Stimulated activated CD4-positive, alpha-beta T cell treated with anti-CD3 and anti-CD28 coated beads, Interleukin-12 subunit alpha, Interleukin-12 subunit beta, amount 100 ng/mL, for 24 hours (primary cell): ENCODE results near the gene ZNF84.

Source experiments
- DNase-seq, 2 experiments: peaks; one replicate each; pipeline ENCODE4 v3.0.0-alpha.2; 2020; ENCODE audit warnings: low read depth in 2 of 2

The ZNF84 gene

GRCh38 chr12:133037207-133038005, at the start of gene ZNF84:
TSS of gene ZNF84 (plus strand) at chr12:133037509. CDS start at chr12:133041468, 3,959 bp downstream.
- peak; percentile 90 to 96 for DNase-seq

DNA sequence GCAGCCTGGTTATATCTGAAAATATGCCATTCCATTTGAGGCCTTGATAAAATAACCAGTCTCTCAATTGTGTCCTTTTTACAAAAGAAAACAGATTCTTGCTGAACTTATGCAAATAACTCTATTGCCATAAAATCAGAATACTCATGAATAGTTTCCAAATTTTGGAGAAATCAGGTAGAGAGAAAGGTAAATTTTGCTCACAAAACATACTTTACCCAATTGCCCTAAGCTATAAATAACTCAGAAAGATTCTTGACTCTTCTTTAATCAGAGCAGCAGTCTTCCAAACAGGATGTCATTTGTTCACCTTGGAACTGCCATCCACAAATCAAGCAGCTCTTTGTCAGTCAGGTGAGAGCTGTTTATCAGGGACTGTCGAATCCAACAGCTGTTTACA, 38.6 kb upstream of the ZNF84 start:
- no peak for DNase-seq

DNA sequence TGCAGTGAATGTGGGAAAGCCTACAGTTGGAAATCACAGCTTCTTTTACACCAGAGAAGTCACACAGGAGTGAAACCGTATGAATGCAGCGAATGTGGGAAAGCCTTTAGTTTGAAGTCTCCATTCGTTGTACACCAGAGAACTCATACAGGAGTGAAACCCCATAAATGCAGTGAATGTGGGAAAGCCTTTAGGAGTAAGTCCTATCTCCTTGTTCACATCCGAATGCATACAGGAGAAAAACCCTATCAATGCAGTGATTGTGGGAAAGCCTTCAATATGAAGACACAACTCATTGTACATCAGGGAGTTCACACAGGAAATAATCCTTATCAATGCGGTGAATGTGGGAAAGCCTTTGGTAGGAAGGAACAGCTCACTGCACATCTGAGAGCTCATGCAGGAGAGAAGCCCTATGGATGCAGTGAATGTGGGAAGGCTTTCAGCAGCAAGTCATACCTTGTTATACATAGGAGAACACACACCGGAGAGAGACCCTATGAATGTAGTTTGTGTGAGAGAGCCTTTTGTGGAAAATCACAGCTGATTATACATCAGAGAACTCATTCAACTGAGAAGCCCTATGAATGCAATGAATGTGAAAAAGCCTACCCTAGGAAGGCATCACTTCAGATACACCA, 26.5 kb upstream of the ZNF84 start:
- no peak for DNase-seq

DNA sequence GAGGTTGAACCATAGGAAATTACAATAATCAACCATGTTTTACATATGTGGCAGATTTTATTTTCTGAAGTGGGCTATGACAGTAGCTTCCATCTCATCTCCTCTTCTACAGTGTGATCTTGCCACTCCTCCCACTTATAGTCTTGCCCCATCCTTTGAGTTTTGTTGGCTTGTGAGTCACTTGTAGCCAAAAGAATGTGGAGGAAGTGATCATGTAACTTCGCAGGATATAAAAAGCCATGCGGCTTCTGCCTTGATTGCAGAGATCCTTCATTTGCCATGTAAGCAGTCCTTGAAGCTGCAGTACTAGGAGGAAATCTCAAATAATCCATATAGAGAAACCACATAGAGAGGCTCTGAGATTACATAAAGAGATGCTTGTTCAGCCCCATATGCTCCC, 13.7 kb upstream of the ZNF84 start:
- DNase-seq = no peak

DNA sequence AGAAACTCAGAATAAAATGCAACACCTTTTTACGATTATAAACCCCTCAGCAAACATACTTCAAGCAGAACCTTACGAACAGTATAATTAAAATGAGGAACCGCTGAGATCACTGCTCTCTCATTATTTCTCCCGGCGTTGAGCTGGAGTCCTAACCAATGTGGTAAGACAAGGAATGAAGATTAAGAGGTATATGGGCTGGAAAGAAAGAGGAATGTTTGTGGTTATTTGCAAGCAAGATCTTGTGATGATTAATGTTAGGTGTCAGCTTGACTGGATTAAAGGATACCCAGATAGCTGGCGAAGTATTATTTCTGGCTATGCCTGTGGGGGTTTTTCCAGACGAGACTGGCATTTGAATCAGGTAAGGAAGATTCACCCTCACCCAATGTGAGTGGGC, 10.3 kb upstream of the ZNF84 start:
- DNase-seq = no peak

DNA sequence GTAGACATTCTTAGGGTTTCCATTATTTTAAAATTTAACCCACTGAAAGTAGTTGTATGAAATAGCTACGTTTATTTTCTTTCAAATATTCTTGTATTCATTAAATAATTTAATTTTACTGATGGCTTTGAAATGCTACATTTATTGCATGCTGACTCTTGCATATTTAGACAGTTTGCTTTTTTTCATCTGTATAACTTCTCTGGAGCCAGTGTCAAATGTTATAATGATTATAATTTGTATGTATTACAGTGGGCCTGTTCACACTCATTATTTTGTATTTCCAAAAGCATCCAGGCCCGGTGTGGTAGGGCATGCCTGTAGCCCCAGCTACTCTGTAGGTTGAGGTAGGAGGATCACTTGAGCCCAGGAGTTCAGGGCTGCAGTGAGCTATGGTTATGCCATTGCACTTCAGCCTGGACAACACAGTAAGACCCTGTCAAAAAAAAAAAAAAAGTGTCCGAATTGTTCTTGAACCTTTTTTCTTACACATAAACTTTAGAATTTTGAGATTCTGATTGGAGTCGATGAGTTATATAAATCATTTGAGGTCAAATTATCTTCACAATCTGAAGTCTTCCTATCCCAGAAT, 905 bp downstream of the ZNF84 start:
- no peak for DNase-seq

GRCh38 chr12:133046698-133047097, 9.4 kb downstream of the ZNF84 start:
- DNase-seq = no peak

DNA sequence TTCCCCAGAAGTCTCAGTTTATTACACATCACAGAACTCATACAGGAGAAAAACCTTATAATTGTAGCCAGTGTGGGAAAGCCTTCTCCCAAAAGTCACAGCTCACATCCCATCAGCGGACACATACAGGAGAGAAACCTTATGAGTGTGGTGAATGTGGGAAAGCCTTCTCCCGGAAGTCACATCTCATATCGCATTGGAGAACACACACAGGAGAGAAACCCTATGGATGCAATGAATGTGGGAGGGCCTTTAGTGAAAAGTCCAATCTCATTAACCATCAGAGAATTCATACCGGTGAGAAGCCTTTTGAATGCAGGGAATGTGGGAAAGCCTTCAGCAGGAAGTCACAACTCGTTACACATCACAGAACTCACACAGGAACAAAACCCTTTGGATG, 20.1 kb downstream of the ZNF84 start:
- no peak for DNase-seq

DNA sequence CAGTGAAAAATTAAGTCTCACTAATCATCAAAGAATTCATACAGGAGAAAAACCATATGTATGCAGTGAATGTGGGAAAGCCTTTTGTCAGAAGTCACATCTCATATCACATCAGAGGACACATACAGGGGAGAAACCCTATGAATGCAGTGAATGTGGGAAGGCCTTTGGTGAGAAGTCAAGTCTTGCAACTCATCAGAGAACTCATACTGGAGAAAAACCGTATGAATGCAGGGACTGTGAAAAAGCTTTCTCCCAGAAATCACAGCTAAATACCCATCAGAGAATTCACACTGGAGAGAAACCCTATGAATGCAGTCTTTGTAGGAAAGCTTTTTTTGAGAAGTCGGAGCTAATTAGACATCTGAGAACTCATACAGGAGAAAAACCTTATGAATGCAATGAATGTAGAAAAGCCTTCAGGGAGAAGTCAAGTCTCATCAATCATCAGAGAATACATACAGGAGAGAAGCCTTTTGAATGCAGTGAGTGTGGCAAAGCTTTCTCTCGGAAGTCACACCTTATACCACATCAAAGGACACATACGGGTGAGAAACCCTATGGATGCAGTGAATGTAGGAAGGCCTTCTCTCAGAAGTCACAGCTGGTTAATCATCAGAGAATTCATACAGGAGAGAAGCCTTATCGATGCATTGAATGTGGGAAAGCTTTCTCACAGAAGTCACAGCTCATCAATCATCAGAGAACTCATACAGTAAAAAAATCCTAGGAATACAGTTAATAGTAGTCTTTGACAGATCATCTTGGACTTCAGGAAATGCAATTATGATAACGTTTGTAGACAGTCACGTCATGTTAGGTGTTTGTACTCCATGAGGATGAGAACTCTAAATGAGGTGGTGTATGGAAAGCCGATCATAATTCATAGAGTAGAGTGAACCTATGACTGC, 21.1 kb downstream of the ZNF84 start:
- DNase-seq = no peak

GRCh38 chr12:133061954-133062353, 24.6 kb downstream of the ZNF84 start:
- no peak for DNase-seq

DNA sequence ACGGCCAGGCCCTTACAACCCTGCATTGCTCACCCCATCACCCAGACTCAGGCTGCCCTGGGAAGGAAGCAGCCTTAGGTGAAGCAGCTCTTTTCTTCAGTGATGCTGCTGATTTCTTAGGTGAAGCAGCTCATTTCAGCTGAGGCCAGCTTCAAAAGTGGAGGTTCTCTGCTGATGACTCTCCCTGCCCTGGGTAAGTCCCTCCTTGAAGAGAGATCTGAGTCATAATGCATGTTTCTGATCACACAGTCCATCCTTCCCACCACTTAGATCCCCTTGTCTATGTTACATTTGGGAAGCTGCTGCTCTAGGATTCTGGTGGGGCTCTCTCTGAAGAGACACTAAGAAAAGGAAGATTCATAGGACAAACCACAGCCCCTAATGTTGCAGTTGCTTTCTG, 26.2 kb downstream of the ZNF84 start:
- no peak for DNase-seq

DNA sequence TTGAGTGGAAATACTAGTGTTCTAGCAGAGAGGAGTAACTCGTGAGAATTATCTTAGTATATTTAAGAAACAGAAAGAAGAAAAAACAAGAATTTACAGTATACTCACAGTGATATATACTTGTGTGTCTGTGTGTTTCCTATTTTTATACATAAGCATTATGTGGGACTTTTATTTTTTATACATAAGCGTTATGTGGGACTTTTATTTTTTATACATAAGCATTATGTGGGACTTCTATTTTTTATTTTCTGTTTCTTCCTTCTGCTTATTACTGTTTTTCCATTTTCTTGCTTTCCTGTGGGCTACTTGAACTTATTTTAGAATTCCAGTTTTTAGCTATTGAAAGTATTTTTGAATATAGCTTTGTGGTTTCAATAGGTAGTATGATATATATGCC, 36.5 kb downstream of the ZNF84 start:
- DNase-seq = no peak

GRCh38 chr12:133080026-133080367, 42.7 kb downstream of the ZNF84 start:
- peak; percentile 88 to 93 for DNase-seq

- peak; percentile 91 for DNase-seq
These were observed 43.3 kb downstream of the ZNF84 start, which contains the start of gene ZNF140 for GRCh38 chr12:133080368-133081158. TSS of gene ZNF140 (plus strand) at chr12:133080923. CDS start at chr12:133081321, 398 bp downstream.

DNA sequence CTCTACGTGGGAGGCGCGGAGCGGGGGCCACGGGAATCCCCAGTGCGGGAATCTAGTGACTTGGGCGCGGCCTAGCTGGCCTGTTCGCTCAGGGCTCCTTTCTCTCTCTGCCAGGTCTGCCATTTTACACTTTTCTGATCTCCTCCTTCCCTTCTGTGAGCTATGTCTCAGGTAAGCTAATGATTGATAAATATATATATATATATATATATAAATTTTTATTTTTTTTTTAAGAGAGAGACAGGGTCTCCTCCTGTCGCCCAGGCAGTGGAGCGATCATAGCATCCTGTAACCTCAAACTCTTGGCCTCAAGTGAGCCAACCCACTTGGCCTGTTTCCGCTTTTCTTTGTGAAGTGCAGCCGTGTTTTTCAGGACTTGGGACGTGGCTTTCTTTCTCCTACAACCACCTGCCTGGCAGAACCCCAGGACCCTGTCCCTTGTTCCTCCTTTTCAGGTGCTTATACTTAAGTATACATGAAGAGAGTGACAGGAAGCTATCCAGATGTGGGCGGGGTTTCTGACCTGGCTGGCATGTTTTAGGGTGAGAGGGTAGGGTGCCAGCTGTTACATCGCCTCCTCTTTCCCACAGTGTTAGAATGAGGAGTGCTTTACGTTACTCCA, 44.0 kb downstream of the ZNF84 start:
- no peak for DNase-seq

DNA sequence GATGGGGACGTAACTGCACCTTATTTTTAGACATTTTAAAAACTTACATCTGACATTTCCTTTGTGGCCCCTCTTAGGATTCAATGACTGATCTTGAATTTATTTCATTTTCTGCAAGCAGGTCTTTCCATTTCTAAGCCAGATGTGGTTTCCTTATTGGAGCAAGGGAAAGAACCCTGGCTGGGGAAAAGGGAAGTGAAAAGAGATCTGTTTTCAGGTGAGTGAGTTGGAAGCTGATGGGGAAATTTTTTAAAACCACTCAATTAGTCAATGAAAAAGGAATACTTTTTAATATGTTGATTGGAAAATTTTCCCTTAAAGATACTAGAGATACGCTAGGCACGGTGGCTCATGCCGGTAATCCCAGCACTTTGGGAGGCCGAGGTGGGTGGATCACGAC, 46.0 kb downstream of the ZNF84 start:
- DNase-seq = no peak

DNA sequence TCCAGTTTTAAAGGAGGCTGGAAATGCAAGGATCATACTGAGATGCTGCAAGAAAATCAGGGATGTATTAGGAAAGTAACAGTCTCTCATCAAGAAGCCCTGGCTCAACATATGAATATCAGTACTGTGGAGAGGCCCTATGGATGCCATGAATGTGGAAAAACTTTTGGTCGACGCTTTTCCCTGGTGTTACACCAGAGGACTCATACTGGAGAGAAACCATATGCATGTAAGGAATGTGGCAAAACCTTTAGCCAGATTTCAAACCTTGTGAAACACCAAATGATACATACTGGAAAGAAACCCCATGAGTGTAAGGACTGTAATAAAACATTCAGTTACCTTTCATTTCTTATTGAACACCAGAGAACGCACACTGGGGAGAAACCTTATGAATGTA, 68.3 kb downstream of the ZNF84 start:
- no peak for DNase-seq

DNA sequence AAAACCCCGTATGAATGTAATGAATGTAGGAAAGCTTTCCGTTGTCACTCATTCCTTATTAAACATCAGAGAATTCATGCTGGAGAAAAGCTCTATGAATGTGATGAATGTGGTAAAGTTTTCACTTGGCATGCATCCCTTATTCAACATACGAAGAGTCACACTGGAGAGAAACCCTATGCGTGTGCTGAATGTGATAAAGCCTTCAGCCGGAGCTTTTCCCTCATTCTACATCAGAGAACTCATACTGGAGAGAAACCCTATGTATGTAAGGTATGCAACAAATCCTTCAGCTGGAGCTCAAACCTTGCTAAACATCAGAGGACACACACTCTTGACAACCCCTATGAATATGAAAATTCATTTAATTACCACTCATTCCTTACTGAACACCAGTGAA, 68.9 kb downstream of the ZNF84 start:
- no peak for DNase-seq

GRCh38 chr12:133107121-133107520, 69.8 kb downstream of the ZNF84 start:
- no peak for DNase-seq

DNA sequence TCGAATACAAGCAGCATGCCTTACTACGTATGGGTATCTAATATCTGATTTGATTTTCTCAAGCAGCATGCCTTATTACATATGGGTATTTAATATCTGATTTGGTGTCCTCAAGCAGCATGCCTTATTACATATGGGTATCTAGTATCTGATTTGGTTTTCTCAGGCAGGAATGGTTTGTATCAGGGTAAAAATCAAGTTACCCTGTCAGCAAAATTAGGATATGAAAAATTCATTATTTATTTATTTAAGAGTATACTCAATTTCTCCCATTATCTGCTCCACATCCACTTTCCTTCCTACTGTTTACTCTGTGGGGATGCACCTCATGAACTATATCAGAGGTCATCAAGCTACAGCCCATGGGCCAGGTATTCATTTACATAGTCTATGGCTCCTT, 70.8 kb downstream of the ZNF84 start:
- DNase-seq = no peak
